ENCODE data around the gene C1orf52.

DNA sequence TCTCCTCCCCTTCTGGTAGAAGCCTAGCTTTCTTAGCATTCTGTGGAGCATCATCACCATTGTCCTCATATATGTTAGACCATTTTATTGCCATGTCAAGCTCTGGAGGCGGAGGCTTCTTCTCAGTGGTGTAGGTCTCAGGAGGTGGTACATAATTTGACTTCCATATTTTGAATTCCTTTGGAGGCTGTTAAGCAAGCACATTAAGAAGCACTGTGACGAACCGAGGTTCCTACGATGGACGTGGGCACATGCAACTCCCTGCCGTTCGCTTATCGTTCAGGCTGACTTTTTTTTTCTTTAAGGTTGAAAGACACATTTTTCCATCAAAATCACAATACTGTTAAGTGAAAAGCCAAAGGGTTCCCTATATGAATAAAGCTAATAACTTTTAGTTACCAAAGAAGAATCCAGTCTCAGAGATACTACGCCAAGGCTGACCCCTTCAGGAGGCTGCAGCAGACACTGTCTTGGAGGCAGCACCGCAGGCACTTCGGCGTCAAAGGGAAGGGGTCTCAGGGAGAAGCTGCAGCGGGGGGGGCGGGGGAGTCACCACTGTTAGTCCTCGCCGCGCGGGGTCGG lies 835 bp downstream of the C1orf52 start:
- TF ChIP-seq, protein P1, sequence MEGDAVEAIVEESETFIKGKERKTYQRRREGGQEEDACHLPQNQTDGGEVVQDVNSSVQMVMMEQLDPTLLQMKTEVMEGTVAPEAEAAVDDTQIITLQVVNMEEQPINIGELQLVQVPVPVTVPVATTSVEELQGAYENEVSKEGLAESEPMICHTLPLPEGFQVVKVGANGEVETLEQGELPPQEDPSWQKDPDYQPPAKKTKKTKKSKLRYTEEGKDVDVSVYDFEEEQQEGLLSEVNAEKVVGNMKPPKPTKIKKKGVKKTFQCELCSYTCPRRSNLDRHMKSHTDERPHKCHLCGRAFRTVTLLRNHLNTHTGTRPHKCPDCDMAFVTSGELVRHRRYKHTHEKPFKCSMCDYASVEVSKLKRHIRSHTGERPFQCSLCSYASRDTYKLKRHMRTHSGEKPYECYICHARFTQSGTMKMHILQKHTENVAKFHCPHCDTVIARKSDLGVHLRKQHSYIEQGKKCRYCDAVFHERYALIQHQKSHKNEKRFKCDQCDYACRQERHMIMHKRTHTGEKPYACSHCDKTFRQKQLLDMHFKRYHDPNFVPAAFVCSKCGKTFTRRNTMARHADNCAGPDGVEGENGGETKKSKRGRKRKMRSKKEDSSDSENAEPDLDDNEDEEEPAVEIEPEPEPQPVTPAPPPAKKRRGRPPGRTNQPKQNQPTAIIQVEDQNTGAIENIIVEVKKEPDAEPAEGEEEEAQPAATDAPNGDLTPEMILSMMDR (IDR thresholded peaks at IDR 0.05) = peak; percentile 44
- no peak for TF ChIP-seq EZH2phosphoT487 (IDR thresholded peaks at IDR 0.05)
